M059J (cell line): ENCODE data around the gene CPNE2. TPM values are rescaled to one million over a fixed set of nuclear protein-coding genes. Genes with fewer than 3 reads are reported as not detected.

ENCODE experiments used
- DNase-seq: peaks from one replicate; pipeline ENCODE4 v3.0.0-alpha.2; 2012; ENCODE audit warnings: low read depth
- total RNA-seq: library from RNA; depleted of rRNA; stranded (reverse); fragments of >200 nt; shearing (Covaris generic); gene quantifications from 2 replicates; pipeline ENCODE4 v1.2.3, GENCODE V29; 2014

The CPNE2 gene
- total RNA-seq, 1 experiment from 2014 or later = 27.5 TPM

- DNase-seq = peak; percentile 46
These were observed 31.7 kb downstream of the CPNE2 start for GRCh38 chr16:57123974-57124674.

GRCh38 chr16:57125376-57125775 lies 33.0 kb downstream of the CPNE2 start:
- DNase-seq = no peak

GRCh38 chr16:57125969-57126368 lies 33.6 kb downstream of the CPNE2 start:
- DNase-seq = no peak

DNA sequence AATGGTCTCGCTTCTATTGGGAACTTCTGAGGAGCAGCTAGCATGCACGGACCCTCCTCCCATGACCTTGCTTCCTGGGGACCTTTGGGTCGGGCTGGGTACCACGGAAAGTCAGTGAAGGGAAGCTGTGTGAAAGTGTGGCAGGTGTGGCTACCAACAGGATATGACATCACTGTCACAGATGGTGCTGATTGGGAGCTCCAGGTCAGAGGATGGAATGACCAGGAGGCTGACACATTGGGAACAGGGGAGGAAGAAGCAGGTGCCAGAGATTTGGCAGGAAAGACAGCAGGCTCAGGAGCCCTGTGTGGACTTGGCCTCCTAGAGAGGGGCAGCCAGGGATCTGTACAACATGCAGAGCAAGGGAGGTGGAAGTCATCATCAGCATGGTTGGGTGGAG lies 34.0 kb downstream of the CPNE2 start:
- DNase-seq = no peak

DNA sequence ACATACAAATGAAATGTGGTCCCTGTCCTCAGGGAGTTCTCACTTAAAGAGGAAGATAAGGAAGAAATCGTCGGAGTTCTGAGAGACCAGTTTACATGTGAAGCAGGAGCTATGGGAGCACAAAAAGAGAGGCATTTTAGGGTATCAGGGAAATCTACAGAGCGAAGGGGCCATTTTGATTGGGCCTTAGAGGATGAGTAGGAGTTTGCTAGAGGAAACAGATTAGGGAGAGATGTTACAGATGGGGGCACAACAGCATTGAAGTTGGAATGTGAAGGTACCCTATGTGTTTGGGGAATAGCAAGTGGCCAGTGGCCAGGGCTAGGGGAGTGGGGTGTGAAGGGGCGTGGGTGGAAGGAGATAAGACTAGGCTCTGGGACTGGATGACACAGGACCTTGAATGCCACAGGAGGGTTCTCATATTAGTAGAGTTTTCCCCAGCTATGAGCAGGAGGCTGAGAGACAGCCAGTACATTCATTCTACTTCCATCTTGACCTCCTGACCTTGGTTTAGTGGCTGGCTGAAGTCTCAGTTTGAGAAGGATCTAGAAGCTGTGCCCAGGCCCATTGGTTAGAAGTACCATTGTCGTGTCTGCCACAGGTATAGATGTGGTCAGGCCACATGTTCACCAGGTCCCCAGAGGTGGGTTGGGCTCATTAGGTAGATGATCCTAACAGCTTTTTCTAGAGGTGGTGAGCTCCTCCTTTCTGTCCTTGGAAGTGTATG lies 34.8 kb downstream of the CPNE2 start:
- no peak for DNase-seq

DNA sequence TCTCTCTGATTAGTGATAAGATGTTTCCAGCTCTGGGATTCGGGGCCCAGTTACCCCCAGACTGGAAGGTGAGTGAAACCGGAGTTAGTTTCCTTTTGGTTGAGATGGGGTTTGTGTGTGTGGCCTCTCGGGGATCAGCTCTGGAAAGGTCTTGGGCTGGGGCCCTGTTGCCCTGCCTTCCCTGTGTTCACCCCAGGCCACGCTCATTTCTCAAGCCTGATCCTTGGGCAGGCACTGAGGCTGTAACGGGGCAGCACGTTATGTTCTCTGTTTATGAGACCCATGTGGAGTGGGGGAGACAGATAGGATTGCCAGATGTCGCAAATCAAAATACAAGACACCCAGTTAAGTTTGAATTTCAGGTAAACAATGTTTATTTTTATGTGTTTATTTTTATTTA lies 35.5 kb downstream of the CPNE2 start:
- DNase-seq = no peak

DNA sequence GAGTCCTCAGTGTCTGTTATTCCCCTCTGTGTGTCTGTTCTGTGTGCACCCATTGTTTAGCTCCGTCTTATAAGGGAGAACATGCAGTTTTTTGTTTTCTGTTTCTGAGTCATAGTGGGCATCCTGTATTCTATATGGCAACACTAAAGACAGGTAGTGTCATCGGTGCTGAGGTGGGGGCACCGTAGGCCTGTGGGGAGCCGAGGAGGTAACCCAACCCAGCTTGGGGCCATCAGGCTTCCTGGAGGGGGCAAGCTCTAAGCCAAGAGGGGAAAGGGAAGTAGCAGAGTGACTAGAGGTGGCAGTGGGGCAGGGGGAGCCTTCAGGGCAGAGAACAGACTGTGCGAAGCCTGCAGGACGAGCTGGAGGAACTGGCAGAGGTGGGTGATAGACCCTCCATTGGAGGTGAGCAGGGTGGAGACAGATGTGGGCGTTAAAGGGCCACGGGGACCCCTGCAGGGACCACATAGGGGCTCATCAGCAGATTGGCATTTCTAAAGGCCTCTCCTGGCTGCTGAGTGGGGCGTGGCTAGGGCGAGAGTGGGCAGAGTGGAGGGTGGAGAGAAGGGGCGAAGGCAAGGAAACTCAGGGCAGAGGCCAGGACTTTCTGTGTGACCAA lies 36.5 kb downstream of the CPNE2 start:
- no peak for DNase-seq

GRCh38 chr16:57130950-57131321 lies 38.6 kb downstream of the CPNE2 start:
- DNase-seq = no peak

DNA sequence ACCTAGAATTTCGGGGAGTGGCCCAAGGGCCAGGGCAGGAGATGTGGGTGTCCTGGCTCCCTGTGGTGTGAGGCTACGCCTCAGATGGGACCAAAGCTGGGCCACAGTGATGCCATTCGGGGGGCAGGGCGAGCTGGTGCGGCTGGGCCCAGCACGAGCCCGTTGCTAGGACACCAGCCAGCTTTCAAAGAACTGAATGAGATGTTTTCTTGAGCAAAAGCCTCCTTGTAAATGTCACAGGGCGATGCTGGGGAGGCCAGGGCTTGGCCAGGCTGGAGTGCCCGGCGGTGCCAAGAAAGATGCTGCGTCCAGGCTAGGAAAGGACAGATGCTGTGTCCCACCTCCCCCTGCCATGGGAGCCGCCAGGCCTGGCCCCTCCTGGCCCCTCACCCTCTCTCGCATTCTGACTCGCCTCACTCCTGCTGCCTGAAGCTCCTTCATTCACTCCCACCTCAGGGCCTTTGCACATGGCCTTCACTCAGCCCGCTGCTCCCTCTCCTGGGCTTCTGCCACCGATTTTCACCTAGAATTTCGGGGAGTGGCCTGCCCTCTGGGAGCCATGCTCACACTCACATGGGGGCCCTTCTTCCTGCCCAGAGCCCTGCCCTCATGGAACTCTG lies 39.1 kb downstream of the CPNE2 start:
- no peak for DNase-seq

DNA sequence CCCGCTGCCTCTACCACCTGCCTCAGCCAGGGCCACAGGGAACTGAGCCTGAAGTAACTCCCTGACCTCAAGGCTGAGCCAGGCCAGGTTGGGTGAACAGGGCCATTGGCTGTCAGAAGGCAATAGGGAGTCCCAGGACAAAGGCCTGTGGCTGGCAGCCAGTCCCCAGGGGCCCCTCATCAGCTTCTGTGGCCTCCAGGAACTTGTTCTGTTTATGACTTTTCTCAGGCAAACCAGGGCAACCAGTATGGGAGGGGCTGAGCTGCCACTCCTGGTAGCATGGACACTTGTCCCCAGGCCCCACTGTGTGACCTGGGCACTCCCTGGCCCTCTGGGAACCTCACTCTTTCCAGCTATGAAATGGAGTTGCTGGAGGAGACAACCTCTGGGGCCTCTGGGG lies 40.1 kb downstream of the CPNE2 start:
- DNase-seq = peak; percentile 11

DNA sequence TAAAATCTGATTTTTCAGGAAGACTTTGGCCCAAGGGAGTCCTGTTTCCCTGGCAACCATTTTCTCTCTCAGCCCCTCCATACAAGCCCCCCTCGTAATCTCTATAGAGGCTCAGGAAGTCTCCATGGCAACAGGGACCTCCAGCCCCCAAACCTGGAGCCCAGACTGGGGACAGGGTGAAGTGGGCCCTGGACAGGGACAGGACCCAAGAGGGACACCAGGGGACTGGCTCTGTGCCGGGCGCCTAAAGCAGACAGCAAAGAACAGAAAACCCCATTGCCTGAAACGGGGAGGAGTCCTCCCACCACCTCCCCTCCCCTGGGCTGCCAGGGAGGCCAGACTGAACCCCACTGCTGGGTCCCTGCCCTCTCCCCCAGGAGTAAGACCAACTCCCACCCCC lies 40.6 kb downstream of the CPNE2 start:
- no peak for DNase-seq

DNA sequence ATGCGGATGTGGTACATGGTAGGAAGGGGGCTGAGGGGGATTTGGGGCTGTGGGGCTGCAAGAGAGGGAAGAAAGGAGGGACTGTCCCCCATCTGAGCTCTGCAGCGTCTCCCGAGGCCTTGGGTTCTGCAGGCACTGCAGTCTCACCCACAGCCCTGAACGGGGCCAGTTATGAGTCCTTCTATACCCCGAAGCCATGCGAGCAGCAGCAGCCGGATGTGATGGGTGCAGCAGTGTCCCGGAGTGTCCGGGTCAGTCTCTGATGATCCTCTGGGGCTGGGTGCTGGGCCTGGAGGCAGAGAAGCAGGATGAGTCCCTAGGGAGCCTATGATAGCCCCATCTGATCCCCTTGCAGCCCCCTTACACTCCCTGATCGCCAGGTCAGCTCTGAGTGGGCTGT lies 41.5 kb downstream of the CPNE2 start:
- no peak for DNase-seq

DNA sequence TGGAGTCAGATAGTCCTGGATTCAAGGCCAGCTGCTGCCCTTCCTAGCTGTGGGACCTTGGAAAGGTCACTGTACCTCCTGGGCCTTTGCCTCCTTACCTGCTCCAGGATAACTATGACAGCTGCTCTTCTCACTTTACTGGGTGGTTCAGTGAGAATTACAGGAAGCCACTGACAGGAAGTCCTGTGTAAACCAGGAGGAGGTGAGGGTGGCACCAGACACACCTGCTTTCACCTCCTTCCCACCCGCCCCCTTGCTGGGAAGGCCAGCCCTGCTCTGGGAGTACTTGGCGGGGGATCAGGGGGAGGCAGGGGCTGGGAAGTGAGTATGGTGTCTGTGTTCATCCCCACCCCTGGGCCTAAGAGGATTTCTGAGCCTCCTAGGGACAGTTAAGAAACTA lies 42.6 kb downstream of the CPNE2 start:
- DNase-seq = no peak

DNA sequence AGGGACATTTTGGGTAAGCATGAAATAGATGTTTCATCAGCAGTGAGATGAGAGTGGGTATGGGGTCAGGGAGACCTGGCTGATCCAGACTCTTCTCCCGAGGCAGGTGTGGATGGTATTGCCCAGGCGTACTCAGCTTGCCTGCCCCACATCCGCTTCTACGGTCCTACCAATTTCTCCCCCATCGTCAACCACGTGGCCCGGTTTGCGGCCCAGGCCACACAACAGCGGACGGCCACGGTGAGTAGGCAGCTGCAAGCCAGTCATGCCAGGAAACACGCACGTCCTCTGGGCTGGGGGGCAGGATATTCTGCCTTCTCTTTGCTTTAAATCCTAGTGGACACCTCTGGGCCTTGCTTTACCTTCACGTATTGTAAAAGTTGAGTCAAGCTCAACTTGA lies 44.7 kb downstream of the CPNE2 start:
- DNase-seq = no peak

GRCh38 chr16:57137566-57138273 lies 45.3 kb downstream of the CPNE2 start:
- no peak for DNase-seq

DNA sequence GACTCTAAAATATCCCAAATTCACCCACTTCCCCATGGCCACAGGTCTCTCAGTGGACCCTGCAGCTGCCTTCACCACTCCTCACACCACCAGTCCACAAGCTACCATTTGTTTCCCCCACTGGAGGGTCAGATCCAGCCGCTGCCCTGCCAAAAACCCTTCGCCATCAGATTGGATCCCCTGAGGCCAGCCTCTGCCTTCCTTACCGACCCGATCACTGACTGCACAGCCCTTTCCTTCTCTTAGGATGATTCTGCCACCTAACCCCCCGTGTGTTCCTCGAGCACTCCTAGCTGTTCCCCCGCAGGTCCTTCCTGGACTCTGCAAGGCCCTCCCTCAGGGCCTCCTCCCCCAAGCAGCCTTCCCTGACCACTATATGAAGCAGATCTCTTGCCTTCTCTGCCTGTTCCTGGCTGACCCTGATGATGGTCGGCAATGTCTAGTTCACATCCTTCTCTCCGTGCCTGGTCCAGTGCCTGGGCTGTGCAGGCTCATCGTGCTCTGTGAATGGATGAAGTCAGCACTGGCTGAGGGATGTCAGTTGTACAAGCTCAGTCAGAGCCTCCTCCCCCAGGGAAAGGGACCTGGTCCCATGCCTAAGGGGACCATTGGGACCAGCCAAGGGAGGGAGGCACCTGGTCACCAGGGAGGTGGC lies 46.0 kb downstream of the CPNE2 start:
- no peak for DNase-seq

GRCh38 chr16:57140931-57141668 lies 48.7 kb downstream of the CPNE2 start:
- no peak for DNase-seq

- DNase-seq = no peak
These were observed 49.6 kb downstream of the CPNE2 start for GRCh38 chr16:57141822-57142631.

GRCh38 chr16:57143149-57143921 lies 51.0 kb downstream of the CPNE2 start:
- no peak for DNase-seq
